SHP77 treated with DMSO at 0.1 percent for 48 hours (cell line): Measurements from ENCODE around the gene NDST1.
A peak's percentile ranks its signal among the peaks of the same experiment; 100 is the strongest.
"Not testable (repeated sequence)": the region's sequence is repeated elsewhere in the genome, so short reads cannot be mapped to it uniquely, and the experiment has no call there.

Experiments used
- DNase-seq: peaks from one replicate; lab custom pipeline; 2025; lab: John Stamatoyannopoulos, UW

NDST1 gene

DNA sequence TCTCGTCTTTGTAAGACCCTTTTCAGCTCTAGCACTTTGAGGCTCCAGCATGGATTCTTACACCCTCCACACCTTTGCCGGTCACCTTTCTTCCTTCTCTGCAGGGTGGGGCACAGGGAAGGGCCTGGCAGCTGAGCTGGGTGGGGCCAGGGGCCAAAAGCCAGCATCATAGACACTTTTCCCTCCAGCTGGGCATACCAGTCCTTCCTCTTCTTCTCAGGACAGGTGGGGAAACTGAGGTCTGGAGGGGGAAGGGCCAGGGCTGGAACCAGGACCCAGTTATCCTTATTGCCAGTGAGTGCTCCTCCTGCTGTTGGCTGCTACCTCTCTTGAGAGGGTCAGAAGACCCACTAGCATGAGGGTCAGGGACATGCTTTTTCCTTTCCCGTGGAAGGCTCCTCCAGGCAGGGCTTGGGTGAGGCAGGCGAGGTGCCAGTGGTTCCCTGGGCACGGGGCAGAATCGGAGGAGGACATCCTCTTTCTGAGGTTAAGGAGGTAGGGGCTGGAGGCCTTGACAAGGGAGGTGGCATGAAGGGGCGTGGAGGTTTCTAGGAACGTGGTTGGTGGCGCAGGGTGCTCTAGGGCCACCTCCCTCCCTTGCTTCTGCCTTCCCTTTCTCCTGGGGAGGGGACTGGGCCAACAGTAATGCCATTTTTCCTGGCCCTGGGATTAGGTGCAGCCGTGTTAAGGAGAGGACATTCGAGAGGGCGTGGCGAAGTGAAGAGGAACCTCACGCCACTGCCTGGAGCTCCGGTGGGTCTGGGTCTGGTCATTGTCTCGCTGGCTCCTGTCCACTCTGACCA, at the start of gene NDST1:
Gene NDST1 (plus strand): TSS at position 658 of the 803 bp plus-strand sequence. CDS start 13,124 bp downstream, outside the sequence.
- no peak for DNase-seq

DNA sequence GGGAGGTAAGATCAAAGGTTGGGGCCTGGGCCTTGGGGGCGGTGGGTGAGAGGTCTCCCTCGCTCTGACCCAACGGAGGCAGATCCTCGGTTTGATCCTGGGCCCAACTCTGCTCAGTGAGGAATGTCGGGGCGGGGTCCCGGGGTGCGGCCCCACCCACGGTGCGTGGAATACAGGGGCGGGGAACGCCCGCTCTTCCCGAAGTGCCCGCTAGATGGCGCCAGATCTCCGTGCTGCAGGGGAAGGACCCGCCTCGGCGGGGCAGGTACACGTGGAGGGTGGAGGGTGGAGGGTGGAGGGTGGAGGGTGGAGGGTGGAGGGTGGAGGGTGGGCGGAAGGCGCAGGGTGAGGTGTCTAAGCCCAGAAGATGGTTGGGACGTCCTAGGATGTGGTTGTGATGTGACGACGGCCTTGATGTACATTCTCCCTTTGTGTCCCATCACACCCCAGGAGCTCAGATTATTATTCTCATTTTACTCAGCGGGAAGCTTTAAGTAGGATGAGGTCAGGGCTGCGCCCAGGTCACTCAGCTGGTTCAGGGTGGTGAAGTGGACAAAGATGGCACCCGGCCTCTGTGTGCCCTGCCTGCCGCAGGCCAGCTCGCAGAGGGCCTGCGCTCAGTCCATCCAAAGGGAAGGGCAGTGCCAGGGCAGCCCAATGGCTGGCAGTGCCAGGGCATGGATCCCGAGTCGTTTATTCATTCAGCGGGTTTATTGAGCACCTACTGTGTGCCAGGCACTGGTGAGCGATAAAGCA, 49.0 kb upstream of the NDST1 start:
- DNase-seq: peak; percentile 10

DNA sequence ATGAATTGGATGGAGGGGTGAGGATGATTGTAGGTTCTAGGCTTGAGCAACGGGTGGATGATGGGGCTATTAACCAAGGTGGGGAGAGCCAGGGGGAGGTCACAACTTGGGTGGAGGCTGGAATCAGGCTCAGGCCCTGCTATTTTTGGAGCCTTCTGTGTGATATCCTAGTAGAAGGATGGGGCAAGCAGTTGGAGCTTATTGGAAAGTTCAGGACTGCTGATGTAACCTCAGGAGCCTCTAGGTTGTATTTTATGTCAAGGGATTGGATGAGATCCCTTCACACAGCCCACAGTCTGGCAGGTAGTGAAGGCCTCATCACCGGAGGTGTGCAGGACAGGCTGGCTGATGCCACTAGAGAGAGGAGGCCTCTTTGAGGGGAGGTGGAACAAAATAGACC, 47.1 kb upstream of the NDST1 start:
- DNase-seq: no peak

DNA sequence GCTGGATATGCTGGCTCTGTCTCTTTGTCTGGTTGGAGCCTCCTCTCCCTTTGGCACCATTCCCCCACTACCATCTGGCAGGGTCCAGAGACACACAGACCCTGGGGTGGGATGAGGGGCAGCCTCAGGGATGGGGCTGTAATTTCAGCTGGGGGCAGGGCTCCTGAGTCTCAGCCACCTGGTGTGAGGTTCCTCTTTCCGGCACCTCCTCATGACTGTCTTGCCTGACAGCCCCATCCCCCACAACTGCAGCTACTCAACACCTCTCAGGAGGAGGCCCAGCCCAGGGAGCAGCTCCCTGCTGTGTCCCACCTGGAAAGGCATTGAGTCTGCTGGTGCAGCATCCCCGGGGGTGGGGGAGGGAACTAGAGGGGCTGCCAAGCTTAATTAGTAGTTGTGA, 46.7 kb upstream of the NDST1 start:
- no peak for DNase-seq

DNA sequence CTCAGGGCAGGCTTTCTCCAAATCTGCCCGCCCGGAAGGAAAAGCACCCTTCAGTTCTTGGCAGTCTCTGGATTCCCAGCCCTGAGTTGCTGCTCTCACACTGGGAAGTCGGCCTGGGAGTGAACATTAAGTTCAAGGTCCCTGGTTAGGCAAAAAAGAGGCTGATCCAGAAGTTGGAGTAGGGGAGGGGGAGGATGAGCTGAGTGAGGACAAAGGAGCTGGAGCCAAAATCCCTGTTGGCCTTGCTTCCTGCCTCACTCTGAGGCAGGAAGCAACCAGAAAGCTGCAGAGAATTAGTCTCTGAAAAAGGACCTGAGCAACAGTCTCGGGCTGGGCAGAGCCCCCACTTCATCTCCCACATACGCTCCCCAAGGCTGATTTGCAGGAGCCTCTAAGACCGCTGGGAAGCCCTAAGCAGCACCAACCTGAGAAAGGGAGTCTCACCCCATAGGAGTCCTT, 43.3 kb upstream of the NDST1 start:
- no peak for DNase-seq

DNA sequence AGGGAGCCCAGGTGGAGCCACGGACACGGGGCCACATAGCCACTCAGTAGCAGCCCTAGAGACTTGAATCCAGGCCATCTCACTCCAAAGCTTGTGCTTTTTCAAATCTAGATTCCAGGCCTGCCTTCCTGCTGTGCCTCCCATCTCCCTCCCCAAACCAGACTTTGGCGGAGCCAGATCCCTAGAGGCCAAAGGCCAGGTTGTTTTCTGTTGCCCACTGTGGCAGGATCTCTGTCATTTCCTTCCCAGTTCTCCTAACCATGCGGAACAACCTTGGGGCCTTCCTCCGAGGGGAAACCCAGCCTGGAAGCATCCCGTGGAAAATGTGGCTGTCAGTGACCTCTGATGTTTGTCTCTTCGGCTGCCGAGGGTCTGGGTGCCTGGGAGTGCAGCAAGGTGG, 42.0 kb upstream of the NDST1 start:
- no peak for DNase-seq

DNA sequence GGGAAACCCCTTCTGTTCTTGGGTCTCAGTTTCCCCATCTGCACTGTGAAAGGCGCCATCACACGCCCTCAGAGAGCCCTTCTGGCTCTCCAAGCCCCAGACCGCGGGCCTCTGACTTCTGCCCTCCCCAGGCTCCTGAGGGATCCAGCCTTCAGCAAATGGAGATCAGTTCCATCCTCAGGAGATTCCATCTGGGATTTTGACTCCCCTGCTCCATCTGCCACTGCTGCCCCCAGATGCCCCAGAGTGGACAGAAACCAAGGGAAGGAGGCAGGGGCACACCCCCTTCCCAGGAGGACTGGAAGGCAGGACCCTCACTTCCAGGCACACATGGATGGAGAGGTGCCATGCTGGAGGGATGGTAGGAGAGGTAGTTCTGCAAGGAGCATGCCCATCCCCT, 39.7 kb upstream of the NDST1 start:
- DNase-seq: no peak

DNA sequence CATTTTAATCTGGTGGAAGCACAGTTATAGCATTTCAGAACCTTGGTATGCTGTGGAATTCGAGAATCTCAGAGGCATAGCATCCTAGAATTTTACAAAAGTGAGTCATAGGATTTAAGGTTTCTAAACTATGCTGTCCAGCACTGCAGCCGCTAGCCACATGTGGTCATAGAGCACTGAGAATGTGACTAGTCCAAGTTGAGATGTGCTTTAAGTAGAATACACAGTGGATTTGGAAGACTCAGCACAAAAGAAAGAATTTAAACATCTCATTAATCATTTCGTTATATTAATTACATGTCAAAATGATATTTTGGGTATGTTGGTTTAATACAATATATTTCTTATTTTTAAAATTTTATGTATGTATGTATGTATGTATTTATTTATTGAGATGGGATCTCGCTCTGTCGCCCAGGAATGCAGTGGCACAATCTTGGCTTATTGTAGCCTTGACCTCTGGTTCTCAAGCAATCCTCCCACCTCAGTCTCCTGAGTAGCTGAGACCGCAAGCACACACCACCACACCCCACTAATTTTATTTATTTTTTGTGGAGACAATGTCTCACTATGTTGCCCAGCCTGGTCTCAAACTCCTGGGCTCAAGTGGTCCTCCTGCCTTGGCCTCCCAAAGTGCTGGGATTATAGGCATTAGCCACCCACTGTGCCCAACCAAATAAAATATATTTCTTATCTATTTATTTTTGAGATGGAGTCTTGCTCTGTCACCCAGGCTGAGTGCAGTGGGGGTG, 38.0 kb upstream of the NDST1 start:
- DNase-seq: no peak

DNA sequence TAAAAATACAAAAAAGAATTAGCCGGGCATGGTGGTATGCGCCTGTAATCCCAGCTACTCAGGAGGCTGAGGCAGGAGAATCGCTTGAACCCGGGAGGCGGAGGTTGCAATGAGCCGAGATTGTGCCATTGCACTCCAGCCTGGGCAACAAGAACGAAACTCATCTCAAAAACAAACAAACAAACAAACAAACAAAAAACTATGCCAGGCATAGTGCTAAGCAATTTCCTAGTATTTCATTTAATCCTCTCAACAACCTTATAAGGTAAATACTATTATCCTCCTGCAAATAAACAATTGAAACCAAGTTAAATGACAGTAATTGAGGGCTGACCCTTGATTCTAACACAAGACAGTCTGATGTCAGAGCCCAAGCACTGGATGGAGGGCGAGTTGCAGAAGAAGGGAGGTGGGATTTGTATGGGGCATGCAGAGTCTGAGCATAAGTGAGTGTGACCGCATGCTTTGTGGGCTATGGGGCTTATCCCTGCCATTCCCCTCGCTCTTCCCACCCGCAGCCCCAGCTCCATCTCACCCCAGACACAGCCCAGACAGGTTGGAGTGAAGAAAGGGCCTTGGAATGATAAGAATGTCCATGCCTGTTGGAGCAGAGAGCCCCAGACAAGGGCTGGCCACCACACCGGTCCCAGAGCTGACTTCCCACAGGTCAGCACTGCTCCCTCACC, 34.1 kb upstream of the NDST1 start:
- no peak for DNase-seq

DNA sequence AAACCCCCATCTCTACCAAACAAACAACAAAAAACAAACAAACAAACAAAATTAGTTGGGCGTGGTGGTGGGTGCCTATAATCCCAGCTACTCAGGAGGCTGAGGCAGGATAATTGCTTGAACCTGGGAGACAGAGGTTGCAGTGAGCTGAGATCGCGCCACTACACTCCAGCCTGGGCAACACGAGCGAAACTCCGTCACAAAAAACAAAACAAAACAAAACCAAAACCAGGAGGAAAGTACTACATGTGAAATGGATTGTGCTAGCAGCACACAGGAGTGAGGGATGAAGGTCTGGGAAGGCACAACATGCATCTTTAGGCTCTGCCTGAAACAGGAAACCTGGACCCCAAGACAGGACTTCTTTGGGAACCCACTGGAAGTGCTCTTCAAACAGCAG, 31.4 kb upstream of the NDST1 start:
- DNase-seq: not testable (repeated sequence)

DNA sequence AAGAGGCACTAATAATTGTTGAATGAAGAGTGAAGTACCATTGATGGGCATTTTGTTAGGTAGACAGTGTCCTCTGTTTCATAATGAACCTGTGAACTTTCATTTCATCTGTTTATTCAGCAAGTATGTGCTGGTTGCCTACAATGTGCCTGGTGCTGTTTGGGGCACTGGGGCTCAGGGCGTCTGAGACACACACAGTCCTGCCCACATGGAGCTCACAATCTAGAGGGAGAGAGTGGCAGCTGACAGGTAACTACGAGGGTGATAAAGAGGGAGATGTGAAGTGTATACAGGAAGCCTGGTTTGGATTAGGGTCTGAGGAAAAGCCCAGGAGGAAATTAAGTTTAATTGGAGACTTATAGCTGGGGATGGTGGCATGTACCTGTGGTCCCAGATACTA, 28.5 kb upstream of the NDST1 start:
- no peak for DNase-seq

DNA sequence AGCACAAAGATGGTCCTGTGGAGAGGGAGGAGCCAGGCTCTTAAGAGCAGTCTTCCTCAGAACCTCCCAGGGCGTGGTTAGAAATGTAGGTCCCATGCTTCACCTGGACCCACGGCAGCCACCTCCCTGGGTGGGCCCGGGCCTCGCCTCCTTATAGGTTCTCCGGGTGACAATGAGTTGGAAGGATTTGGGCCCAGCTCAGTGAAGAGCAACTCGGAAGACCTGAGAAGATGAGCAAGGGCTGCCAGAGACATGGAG, 26.3 kb upstream of the NDST1 start:
- DNase-seq: no peak

DNA sequence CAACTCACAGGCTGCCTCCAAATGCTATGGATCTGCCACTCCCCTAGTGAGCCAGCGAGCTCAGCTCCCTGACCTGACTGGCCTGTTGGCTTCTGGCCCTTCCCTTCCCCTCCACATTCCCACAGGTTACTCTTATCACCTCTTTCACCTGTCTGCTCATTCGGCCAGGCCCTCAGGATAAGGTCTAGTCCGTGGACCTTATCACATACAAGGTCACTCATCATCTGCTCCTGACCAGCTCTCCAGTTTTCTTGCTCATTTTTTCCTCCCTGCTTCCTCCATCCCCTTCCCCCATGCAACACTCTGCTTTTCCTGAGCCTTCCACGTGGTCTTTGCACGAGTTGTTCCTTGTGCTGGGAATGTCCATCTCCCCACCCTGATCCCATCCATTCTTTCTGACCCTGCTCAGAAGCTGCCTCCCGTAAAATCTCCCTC, 25.9 kb upstream of the NDST1 start:
- no peak for DNase-seq

DNA sequence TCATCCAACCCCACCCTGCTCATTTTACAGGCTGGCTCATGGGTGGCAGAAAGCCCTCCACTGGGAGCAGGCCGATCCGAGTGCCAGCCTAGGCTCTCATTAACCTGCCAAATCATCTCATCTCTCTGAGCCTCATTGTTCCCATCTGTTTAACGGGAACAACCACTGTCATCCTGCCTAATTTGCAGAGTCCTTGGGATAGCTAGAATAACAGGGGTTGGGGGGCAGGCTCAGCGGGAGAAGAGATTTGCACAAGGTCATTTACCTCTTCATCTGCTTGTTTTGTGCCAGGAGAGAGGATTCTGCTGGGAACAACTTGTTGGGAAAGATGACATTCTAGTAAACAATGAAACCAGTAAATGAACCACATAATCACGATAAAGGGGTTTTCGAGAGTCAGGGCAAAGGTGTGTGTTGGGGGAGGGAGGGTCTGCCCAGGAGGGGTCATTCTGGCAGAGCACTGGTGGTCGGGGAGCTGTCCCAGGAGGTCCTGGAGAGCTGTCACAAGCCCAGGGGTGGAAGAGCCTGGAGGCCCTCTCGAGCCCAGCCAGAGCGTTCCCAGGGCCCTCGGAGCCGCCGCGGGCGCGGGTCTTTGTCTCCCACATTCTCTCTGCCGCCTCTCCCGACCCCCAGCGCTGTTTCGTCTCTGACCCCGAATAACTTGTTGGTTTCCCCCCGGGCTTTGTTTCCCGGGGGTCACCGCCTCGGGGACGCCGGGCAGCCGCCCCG, 22.8 kb upstream of the NDST1 start:
- DNase-seq: no peak

DNA sequence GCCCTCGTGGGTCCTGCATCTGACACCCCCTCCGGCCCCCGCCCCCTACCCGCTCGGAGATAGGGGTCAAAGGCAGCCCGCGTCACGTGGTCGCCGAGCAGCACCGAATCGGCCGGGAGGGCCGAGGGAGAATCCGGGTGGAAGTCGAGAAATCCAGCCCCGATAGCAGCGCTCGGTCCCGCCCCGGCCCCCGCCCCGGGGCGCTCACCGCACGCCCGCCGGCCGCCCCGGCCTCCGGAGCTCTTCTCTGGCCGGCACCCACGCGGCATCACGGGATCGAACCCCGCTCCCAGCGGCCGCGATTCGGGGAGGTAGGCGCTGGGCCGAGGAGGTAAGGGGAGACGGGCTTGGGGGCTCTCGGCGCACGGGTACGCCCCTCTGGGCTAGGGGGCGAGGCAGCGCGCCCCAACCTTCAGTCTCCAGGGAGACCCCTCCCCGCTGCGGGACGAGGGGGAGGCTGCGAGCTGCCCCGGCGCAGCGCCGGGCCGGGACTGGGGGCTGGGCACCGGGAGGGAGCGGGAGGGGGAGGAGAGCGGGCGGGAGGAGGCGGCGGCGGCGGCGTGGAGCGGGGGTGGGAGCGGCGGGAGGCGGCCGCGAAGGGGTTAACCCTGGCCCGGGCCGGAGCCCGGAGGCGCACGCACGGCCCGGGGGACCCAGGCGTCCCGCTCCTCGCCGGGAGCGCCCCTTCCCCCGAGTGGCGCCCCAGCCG, 22.1 kb upstream of the NDST1 start:
- DNase-seq: no peak

DNA sequence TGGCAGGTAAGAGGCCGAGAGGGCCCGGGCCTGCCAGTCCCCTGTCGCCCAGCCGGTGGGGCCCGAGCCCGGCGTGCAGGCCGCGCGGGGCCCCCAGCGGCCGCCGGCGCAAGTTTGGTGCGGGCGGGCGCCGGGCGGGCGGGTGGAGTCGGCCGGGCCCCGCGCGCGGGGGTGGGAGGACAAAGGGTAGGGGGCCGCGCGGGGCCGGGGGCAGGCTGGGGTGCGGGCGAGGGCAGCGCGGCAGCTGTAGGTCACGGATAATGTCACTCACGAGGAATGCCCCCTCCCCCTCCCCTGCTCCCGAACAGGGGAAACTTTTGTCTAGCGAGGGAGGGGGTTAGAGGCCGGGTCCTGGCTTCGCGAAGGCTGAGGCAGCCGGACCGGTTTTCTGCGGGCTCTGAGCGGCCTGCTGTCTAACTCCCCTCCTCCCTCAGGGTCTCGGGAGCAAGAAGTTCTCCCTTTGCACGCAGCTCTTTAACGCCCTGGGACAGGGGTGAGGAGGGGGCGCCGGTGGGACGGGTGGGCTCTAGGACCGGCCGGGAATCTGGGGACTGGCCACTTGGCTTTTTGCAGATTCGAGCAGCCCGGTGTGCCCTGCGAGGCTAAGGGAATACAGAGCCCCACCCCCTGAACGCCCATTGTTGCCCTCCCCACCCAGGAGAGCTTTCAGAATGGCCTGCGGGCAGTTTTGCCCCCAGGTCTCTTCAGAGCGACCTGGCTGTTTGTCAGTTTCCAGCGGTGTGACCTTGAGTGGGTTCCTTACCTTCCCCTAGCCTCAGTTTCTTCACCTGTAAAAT, 21.3 kb upstream of the NDST1 start:
- DNase-seq: no peak

DNA sequence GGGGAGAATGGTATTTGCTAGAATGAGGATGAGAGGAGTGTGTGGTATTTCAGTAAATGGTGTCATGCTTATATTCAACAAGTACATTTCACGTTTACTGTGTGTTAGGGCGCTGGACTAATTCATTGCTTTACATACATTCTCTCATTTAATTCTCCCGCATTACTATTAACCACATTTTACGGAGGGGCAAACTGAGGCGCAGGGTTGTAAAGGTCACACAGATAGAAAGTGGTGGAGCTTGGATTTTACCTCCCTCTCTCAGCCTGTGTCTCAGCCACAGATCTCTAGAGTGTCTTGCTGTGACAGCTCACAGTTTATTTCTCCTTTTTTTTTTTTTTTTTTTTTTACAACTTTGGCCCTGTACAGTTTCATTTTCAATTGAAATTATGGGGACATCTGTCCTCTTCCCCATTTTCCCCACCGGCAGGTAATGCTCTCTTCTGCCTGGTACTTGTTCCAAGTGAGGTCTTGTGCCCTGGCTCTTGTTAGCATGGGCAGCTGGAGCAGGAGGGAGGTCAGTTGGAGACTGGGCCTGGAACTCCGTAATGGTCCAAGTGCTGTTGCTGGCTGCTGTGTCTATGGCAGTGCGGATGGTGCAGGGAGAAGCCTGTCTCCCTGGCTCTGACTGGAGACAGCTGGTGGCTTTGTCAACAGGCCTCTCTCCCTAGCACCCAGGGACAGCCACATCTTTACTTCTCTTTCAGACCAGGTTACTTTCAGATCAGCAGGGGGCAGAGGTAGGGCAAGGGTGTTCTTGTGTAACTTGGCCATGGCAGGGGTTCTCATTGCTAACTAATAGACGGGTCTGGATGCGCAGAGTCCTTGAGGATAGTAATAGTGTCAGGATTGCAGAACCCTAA, 20.5 kb upstream of the NDST1 start:
- peak; percentile 10 for DNase-seq

DNA sequence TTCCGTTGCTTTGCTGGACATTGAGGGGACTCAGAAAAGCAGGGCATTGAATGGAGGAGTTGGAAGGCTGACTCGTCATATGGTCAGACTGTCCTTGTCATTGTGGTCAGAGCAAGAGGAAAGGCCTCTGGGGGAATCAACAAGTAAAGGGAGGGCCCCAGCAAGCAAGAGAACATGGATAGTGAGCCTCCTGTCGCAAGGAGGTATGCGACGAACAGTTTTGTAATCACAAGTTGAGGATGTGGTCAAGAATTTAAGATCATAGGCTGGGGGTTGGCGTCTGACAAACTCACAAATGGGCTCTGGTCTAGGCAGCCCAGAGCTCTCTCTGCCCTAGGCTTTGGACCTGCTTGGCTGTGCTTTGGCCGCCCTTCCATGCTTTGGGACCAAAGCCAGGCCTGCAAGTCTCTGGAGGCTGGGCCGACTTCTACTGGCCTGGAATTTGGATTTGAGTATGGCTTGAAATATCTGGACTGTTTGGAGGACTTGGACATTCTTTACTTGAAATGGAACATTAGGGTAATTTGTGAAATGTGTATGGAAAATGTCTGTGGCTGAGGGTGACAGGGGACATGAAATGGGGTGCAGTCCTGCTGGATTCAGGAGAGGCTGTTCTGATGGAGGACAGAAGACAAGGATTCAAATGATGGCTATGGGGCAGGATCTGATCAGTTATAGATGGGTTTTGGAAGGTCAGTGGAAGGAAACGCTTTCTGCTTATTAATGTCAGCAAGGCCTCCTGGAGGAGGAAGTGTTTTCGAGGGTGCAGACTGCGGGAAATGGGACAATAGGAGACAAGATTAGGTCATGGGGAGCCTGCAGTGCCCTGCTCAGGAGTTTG, 19.2 kb upstream of the NDST1 start:
- DNase-seq: no peak
